Upper lobe of left lung (tissue), 4 donors: Measurements from ENCODE around the gene SLC7A6OS.

Source experiments
- CTCF ChIP-seq, 6 experiments: fragments of 450-650 bp in 4 of 6; fragments of 200-600 bp in 2 of 6; sonication (generic) in 2 of 6; IDR thresholded peaks; one replicate each; pipeline ENCODE4 v1.5.1; 2016 to 2019; ENCODE audit warnings: antibody characterized with exemption in 6 of 6
- EP300 ChIP-seq, 4 donors: sonication (generic); formaldehyde crosslinking; IDR thresholded peaks; one replicate each; pipeline ENCODE4 v1.5.1; 2017; ENCODE audit warnings: antibody characterized with exemption in 4 of 4, control low read depth in 2 of 4
- POLR2AphosphoS5 ChIP-seq, 2 donors: sonication (generic); formaldehyde crosslinking; IDR thresholded peaks; one replicate each; pipeline ENCODE4 v1.5.1; 2017; ENCODE audit warnings: antibody characterized with exemption in 2 of 2

- TF ChIP-seq EP300 (IDR thresholded peaks at IDR 0.05) (no peak), CTCF (IDR thresholded peaks at IDR 0.05) (no peak), POLR2AphosphoS5 (IDR thresholded peaks at IDR 0.05) (no peak)
Observed at GRCh38 chr16:68257251-68257905, 53.4 kb downstream of the SLC7A6OS start.
